GM12801 (cell line): Measurements from ENCODE around the gene ZNF823.

Experiments used
- TF ChIP-seq, protein P1 (sequence below): IDR thresholded peaks from one replicate; pipeline ENCODE4 v1.5.1; 2011; ENCODE audit warnings: control low read depth; ENCODE audit not compliant: insufficient read length; ENCODE audit errors: extremely low read depth

The ZNF823 gene

DNA sequence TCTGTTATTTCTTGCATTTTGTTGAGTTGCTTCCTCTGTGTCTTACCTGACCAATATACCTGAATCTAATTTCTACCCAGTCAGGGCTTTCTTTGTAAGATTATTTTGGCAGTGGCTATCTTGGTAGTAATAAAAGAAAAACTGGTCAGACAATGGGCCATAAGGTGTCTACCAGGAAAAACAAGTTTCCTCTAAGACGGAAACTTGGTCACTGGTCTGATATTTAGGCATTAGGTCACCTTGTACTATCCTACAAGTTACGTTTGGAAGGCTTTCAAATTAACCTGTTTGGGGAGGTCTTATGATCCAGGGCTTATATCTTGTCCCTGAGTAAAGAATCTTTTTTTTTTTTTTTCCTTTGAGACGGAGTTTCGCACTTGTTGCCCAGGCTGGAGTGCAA, 9.2 kb downstream of the ZNF823 start:
- TF ChIP-seq, protein P1, sequence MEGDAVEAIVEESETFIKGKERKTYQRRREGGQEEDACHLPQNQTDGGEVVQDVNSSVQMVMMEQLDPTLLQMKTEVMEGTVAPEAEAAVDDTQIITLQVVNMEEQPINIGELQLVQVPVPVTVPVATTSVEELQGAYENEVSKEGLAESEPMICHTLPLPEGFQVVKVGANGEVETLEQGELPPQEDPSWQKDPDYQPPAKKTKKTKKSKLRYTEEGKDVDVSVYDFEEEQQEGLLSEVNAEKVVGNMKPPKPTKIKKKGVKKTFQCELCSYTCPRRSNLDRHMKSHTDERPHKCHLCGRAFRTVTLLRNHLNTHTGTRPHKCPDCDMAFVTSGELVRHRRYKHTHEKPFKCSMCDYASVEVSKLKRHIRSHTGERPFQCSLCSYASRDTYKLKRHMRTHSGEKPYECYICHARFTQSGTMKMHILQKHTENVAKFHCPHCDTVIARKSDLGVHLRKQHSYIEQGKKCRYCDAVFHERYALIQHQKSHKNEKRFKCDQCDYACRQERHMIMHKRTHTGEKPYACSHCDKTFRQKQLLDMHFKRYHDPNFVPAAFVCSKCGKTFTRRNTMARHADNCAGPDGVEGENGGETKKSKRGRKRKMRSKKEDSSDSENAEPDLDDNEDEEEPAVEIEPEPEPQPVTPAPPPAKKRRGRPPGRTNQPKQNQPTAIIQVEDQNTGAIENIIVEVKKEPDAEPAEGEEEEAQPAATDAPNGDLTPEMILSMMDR, result no peak

DNA sequence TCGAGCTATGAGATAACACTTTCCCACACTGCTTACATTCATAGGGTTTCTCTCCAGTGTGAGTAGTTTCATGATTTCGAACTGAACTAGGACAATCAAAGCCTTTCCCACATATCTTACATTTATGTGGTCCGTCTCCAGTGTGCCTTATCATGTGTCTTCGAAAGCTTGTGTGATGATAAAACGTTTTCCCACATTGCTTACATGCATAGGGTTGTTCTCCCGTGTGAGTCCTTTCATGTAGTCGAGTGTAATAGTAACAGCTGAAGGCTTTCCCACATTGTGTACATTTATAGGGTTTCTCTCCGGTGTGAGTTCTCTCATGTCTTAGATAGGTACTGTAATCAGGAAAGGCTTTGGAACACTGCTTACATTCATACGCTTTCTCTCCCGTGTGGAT, 16.3 kb downstream of the ZNF823 start:
- TF ChIP-seq, protein P1, result no peak

- TF ChIP-seq, protein P1, result no peak
Observed at GRCh38 chr19:11721681-11722080, 17.1 kb downstream of the ZNF823 start.

DNA sequence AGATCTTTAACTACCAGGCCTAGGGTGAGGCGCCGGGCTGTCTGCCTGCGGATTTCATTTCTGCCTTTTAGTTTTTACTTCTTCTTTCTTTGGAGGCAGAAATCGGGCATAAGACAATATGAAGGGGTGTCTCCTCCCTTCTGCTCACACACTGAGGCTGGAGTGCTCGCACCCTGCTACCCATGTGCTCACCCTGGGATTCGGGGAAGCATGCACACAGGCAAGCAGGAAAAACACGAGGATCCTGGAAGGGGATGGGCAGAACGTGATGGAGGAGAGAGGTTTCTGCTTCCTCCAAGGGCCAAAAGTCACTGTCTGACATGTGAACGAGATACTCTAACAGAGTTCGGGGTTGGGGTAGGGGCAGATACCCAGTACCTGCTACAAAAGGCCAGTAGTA, 28.4 kb downstream of the ZNF823 start:
- TF ChIP-seq, protein P1, result no peak

GRCh38 chr19:11708457-11708856, 30.3 kb downstream of the ZNF823 start:
- TF ChIP-seq, protein P1, result no peak

GRCh38 chr19:11705474-11705873, 33.3 kb downstream of the ZNF823 start:
- TF ChIP-seq, protein P1, result no peak

DNA sequence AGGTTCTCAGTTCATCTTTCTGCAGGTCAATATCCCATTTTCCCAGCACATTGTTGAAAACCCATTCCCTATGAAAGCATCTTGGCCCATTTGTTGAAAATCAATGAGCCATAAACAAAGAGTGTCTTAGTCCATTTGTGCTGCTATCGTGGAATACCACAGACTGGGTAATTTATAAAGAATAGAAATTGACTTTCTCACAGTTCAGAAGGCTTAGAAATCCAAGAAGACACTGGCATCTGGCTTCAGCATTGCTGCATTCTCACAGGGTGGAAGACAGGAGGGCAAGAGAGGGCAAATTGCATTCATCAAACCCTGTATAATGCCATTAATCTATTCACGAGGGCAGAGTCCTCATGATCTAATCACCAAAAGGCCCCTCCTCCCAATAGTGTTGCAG, 34.1 kb downstream of the ZNF823 start:
- TF ChIP-seq, protein P1, result no peak
